AG09309 (cell line): Measurements from ENCODE around the gene ADK.
A peak's percentile ranks its signal among the peaks of the same experiment; 100 is the strongest.

Experiments
- DNase-seq: peaks from one replicate; pipeline ENCODE4 v3.0.0-alpha.2; 2010; ENCODE audit warnings: low read depth
- H3K4me3 ChIP-seq: 2 replicates; pipeline ENCODE4 v1.5.1; 2011; ENCODE audit warnings: mild to moderate bottlenecking, low read depth, low read length, moderate library complexity; ENCODE audit not compliant: control insufficient read depth
- CTCF ChIP-seq: IDR thresholded peaks from 2 replicates; pipeline ENCODE4 v1.5.1; 2011; ENCODE audit warnings: mild to moderate bottlenecking, low read depth, low read length, inconsistent platforms; ENCODE audit not compliant: insufficient read depth, control insufficient read depth; ENCODE audit errors: missing control alignments

Gene ADK

GRCh38 chr10:74748468-74749031, 597.5 kb downstream of the ADK start:
- no peak for DNase-seq
- no peak for TF ChIP-seq CTCF
- H3K4me3 ChIP-seq: no peak overlapping the region

GRCh38 chr10:74750848-74751274, 599.8 kb downstream of the ADK start:
- TF ChIP-seq CTCF: no peak
- DNase-seq: no peak

GRCh38 chr10:74752371-74753040, 601.5 kb downstream of the ADK start:
- TF ChIP-seq CTCF: no peak
- DNase-seq: no peak
- H3K4me3 ChIP-seq: no peak overlapping the region

More at GRCh38 chr10:74750848-74751274, 599.8 kb downstream of the ADK start:
- no peak overlapping the region for H3K4me3 ChIP-seq

- H3K4me3 ChIP-seq: no peak overlapping the region
- TF ChIP-seq CTCF: peak; percentile 17
- peak; percentile 97 for DNase-seq
Measured at GRCh38 chr10:74753442-74754211, 602.6 kb downstream of the ADK start.

GRCh38 chr10:74754381-74754821, 603.4 kb downstream of the ADK start:
- no peak overlapping the region for H3K4me3 ChIP-seq
- no peak for TF ChIP-seq CTCF
- peak; percentile 5 for DNase-seq

GRCh38 chr10:74755273-74755672, 604.3 kb downstream of the ADK start:
- no peak for DNase-seq
- TF ChIP-seq CTCF: no peak
- H3K4me3 ChIP-seq: no peak overlapping the region
